ENCODE measurements around the gene SYCP2.

Gene SYCP2

GRCh38 chr20:59816146-59816738, 117.2 kb downstream of the SYCP2 start:
- Histone ChIP-seq H3K4me1 (ENCODE audit: insufficient read depth, low read length) (no peaks in the 10 kb centered on the region), H3K36me3 (ENCODE audit: insufficient read depth, low read depth, low read length) (no peaks in the 10 kb centered on the region), H3K27me3 (ENCODE audit: insufficient read depth, low read length) (peaks cover 5% of the 10 kb centered on the region; the same call in 1 of the 2 replicates), H3K27ac (ENCODE audit: low read length) (no peak overlapping the region), H3K4me3 (ENCODE audit: low read length) (no peak overlapping the region), H3K9ac (ENCODE audit: low read depth, low read length) (no peak overlapping the region), H3K9me3 (ENCODE audit: insufficient read depth, low read depth, low read length) (no peaks in the 10 kb centered on the region)

GRCh38 chr20:59814840-59815340, 118.5 kb downstream of the SYCP2 start:
- H3K36me3 ChIP-seq (ENCODE audit: insufficient read depth, low read depth, low read length), result no peaks in the 10 kb centered on the region
- peaks cover 5% of the 10 kb centered on the region; the same call in 1 of the 2 replicates for H3K27me3 ChIP-seq (ENCODE audit: insufficient read depth, low read length)
- H3K4me1 ChIP-seq (ENCODE audit: insufficient read depth, low read length), result no peaks in the 10 kb centered on the region

GRCh38 chr20:59813948-59814839, 119.2 kb downstream of the SYCP2 start:
- Histone ChIP-seq H3K9me3 (ENCODE audit: insufficient read depth, low read depth, low read length) (no peaks in the 10 kb centered on the region), H3K4me3 (ENCODE audit: low read length) (no peak overlapping the region), H3K27ac (ENCODE audit: low read length) (no peak overlapping the region), H3K9ac (ENCODE audit: low read depth, low read length) (no peak overlapping the region), H3K27me3 (ENCODE audit: insufficient read depth, low read length) (peaks cover 5% of the 10 kb centered on the region; the same call in 1 of the 2 replicates), H3K36me3 (ENCODE audit: insufficient read depth, low read depth, low read length) (no peaks in the 10 kb centered on the region), H3K4me1 (ENCODE audit: insufficient read depth, low read length) (no peaks in the 10 kb centered on the region)

More at GRCh38 chr20:59814840-59815340, 118.5 kb downstream of the SYCP2 start:
- Histone ChIP-seq H3K9me3 (ENCODE audit: insufficient read depth, low read depth, low read length) (no peaks in the 10 kb centered on the region), H3K9ac (ENCODE audit: low read depth, low read length) (no peak overlapping the region), H3K27ac (ENCODE audit: low read length) (no peak overlapping the region), H3K4me3 (ENCODE audit: low read length) (no peak overlapping the region)

Data from iPS-20b (cell line).